T-helper 9 cell (primary cell): ENCODE results near the gene CFAP58.
A peak's percentile ranks its signal among the peaks of the same experiment; 100 is the strongest.

Experiments
- DNase-seq: peaks from one replicate; pipeline ENCODE4 v3.0.0-alpha.2; 2020

Gene CFAP58

GRCh38 chr10:104334965-104335650 is 18.5 kb upstream of the CFAP58 start:
- no peak for DNase-seq

DNA sequence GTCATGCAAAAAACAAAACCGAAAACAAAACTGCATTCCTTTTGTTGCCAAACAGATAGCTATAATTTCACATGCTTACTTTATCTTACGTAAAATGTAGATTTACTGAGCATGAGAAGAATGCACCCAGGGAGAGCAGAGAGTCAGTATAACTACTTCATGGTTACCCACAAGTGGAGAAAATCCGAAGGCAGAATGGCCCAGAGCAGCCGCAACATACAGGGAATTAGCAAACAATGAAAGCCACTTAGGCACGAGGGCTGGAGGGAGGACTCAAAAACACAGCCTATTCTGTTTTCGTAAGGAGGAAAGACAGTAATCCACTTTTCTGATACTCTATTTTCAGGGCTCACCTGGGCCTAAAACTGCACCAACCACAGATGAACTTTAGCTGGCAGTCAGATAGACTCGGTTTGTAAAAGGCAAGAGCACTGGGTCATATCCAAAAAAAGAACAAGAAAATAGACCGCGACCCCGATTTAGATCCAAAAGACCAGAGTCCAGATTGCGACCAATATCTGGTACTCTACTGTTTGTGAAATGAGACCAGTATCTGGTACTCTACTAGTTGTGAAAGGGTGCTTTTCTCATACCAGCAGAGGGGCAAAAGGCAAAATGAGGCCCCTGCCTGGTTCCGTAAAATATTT is 16.7 kb upstream of the CFAP58 start:
- no peak for DNase-seq

DNA sequence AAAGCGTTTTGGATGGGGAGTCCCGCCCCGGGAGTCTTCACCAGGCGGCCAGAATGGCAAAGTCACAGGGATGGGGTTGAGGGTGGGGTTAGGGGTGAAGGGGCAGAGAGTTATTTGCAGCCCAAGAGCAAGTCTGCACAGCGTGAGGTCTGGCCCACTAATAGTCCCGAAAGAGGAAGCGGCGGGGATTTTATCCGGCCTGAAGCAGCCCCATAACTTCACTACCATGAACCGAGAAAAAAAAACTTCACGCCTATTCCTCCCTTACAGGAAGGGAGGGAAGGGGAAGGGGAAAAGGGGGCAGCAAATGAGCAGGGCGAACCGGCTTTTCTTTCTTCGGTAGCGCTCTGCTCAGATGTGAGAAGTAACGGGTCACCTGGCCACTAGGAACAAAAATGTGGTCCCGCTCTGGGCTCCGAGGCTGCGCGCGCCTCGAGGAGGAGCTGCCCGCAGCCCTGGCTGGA is 16.1 kb upstream of the CFAP58 start:
- no peak for DNase-seq

- peak; percentile 63 for DNase-seq
Measured at GRCh38 chr10:104337985-104338735, 15.5 kb upstream of the CFAP58 start, which contains the start of gene ITPRIP. Gene ITPRIP, minus strand, starts transcription at chr10:104338465. Its CDS starts 22,414 bp downstream, at chr10:104316051.

DNA sequence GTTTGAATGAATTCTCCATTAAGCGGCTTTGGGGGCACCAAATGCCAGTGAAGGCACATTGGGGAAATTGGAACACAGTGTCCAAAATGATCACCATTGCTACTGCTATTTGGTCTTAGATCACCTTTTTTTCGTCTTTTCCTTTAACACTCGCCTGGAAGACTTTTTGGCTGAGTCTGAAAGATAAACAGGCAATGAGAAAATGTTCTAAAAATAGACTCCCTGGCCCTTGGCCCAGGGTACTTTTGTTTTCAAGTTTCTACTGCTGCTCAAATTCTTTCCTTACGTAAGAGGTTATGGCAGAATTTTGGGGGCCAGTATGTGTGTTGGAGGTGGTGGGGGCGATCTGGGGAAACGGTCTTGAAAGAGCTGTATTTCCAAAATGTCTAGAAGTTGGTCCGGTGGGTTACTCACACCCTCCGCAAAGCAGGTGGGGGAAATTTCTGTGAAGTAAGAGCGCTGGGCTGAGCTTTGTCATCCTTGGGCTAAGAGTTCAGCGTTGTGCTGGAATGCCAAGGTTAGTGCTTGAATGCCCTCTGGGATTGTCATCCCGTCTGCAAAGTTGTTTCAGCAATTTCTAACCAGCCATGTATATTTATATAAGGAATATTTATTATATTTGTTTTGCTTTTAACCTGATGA is 14.0 kb upstream of the CFAP58 start:
- no peak for DNase-seq

DNA sequence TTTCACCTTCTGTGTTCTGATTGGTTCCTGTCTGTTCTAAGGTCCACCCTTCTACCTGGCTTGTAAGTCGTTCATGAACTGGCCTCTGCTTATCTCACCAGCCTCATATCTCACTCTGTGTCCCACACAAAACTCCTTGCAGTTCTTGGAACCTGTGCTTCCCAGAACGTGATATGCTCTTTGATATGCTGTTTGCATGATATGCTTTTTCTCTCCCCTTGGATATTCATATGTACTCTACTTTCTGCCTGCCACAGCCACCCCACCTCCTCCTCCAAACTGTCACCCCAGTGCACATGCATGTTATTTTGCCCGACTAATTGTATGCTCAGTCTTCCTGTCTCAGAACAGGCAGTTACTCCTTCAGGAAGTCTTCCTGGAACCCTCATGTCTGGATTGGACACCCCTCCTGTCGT is 13.5 kb upstream of the CFAP58 start:
- DNase-seq, result no peak

DNA sequence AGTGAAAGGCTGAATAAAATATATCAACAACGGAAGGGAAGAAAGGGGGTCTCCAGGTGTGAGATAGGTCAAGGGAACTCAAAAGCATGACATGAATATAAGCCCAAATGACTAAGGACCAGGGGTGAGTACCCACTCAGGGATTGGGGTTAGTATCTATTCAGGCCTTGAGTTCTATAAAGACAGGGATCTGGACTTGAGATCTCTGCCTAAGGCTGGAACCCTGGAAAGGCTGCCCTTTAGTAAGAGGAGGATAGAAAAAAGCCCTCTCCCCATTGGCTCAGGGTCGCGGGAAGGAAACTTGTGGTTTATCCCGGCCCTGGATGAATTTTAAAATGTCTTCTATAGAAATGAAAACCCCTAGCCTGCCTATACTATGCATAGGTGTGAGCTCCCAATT is 13.0 kb upstream of the CFAP58 start:
- no peak for DNase-seq

DNA sequence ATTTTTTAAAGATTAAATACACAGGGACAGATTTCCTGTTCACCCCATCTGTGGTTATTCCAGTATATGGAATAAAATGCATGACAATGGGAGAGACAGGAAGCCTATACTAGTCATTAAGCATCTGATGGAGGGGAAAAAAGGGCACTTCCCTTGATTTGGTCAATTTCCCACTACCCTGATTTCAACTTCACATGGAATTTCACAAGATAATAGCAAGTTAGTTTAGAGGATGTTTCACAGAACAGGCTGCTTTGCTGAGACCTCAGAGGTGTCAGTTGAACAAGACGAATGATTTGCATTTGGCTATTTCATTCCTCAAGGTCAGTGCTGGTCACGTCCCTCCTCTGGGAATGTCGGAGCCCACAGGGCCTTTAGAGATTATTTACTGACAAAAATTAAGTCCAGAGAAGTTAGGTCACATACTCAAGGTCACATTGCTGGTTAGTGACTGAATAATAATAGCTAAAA is 10.7 kb upstream of the CFAP58 start:
- no peak for DNase-seq

GRCh38 chr10:104344219-104344618 is 9.4 kb upstream of the CFAP58 start:
- DNase-seq, result no peak

DNA sequence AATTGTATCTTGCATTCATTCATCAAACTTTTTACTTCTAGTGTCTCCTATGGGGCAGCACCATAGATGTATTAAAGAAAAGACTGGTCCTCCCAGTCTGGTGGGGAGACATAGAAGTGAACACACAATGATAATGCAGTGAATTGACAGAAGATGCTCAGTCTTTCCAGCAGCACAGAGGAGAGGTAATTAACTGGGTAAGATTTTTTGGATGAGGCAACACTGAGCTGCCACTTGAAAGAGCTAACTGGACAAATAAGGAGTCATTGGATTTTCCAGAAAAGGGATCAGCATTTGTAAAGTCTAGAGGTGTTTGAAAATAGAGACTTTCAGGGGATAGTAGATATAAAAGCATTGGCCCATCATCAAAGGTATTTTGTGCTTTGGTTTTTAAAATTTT is 8.1 kb upstream of the CFAP58 start:
- no peak for DNase-seq

DNA sequence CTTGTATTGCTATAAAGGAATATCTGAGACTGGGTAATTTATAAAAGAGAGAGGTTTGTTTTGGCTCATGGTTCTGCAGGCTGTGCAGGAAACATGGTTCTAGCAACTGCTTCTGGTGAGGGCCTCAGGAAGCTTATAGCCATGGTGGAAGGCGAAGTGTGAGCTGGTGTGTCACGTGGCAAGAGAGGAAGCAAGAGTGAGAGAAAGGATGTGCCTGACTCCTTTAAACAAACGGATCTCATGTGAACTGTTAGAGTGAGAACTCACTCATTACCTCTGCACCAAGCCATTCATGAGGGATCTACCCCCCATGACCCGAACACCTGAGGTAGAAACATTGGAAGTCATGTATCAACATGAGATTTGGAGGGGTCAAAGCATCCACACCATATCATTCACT is 7.7 kb upstream of the CFAP58 start:
- no peak for DNase-seq

- no peak for DNase-seq
Measured at GRCh38 chr10:104347295-104348045, 6.2 kb upstream of the CFAP58 start.

- DNase-seq, result no peak
Measured at GRCh38 chr10:104348601-104349000, 5.0 kb upstream of the CFAP58 start.

- no peak for DNase-seq
Measured at GRCh38 chr10:104349623-104350126, 4.0 kb upstream of the CFAP58 start.

DNA sequence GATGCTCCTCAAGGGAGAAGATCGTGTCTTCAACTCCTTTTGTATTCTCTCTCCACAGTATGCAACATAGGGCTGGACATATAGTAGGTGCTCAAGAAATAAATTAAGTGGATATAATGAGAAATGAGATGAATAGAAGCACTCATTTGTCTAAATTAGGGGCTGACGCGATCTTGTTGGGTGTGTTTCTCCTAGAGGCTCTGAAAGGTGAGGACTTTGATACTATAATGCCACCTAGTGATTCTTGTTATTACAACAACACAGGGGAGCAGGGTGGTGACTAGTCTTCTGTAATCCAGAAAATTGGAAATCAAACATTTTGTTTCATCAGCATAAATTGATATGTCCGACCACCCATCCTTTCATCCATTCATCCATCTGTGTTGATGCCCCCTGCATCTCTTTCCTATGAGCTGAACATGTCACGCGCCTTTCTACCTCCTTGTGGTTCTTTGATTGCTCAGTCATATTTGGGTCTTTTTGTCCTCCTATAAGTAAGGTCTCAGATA is 3.5 kb upstream of the CFAP58 start:
- DNase-seq, result no peak

DNA sequence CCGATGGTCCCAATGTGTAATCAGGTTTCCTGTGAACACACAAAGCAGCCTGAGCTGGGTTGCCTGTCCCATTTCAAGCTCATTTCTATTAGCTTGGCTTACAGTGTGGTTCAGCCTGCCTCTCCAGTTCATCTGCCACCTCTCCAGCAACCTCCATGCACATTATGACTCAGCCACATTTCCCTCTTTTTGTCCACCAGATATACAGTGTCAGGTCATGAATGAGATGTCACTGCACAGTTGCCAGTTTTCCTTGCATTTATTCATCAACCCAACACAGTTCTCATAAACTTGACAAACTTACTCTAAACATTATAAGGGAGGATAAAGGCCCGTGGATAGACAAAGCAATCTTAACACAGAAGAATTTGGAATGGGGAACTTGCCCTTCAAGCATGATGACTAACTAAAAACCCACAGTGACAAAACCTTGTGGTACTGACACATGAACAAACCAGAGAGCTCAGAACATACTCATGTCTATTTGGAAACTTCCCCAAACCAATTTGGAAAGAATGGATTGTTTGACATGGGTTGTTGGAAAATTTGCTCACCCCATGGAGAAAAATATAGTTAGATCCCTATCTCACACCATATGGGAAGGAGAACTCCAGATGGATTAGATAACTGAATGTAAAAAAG is 2.5 kb upstream of the CFAP58 start:
- DNase-seq, result no peak

DNA sequence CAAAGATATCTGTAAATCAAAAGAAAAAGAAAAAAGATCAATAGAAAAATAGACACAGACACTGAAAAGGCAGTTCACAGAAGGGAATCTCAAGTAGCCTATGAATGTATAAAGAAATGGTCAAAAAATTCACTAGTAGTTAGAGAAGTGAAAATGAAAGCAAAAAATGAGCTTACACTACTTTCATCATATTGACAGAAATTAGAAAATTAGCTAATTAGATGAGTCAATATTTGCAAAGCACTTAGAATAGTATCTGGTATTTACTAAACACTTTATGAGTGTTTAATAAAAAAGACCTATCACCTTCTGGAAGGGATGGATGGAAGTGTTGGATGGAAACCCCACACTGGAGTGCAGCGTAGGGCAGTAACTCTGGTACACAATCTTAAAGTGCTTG is 1.7 kb upstream of the CFAP58 start:
- DNase-seq, result no peak

DNA sequence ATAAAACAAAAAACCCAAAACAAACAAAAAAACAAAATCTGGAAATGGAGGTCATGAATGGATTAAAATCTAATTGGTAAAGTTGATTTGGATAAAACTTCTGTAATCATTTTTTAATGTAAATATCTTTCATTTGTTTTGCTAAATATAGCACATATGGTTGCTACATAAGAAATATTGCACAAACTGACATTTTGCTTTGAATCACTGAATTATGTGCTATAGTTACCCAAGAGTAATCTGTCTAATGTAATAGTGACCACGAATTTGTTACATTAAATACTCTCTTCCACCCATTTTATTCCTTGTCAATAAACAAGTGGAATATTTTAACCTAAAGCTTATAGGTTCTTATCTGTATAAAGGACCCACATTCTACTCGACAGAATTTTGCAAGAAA is 6.2 kb downstream of the CFAP58 start:
- DNase-seq, result no peak

- DNase-seq, result no peak
Measured at GRCh38 chr10:104367904-104368303, 14.3 kb downstream of the CFAP58 start.

GRCh38 chr10:104368381-104368780 is 14.7 kb downstream of the CFAP58 start:
- no peak for DNase-seq

DNA sequence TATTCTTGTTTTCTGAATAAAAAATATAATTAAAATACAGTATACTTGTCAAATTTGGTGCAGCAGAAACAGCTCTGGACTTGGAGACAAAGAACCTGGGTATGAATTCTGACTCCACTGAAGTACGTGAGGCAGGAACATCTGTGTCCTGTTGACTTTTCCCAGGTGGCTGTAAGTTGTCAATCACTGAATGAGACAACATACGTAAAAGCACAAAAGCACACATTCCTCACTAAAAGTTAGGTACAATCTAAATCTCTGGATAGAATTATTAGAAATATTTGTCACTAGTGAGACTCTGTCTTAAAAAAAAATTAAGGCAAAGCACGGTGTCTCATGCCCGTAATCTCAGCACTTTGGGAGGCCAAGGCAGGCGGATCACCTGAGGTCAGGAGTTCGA is 18.1 kb downstream of the CFAP58 start:
- DNase-seq, result no peak
